Vagina (tissue), 2 donors: ENCODE results near the gene RAPGEFL1.

ENCODE experiments used
- CTCF ChIP-seq, 3 experiments: fragments of 450-650 bp in 2 of 3; fragments of 200-600 bp in 1 of 3; sonication (generic) in 1 of 3; IDR thresholded peaks; one replicate each; pipeline ENCODE4 v1.5.1; 2017 to 2019; ENCODE audit warnings: antibody characterized with exemption in 3 of 3, mild to moderate bottlenecking in 2 of 3, moderate library complexity in 2 of 3
- POLR2A ChIP-seq, 2 donors: fragments of 450-650 bp; IDR thresholded peaks; one replicate each; pipeline ENCODE4 v1.6.1; 2017; ENCODE audit warnings: antibody characterized with exemption in 2 of 2, mild to moderate bottlenecking in 2 of 2, moderate library complexity in 2 of 2
- POLR2AphosphoS5 ChIP-seq, 2 donors: sonication (generic); formaldehyde crosslinking; IDR thresholded peaks; one replicate each; pipeline ENCODE4 v1.9.0; 2017; ENCODE audit warnings: antibody characterized with exemption in 2 of 2, mild to moderate bottlenecking in 2 of 2, low read depth in 1 of 2; ENCODE audit not compliant: insufficient read depth in 1 of 2

- TF ChIP-seq CTCF (IDR thresholded peaks at IDR 0.05) (no peak), POLR2AphosphoS5 (IDR thresholded peaks at IDR 0.05; ENCODE audit: insufficient read depth in 1 of 2, low read depth in 1 of 2) (no peak), POLR2A (IDR thresholded peaks at IDR 0.05) (no peak)
These were observed 53.4 kb downstream of the RAPGEFL1 start for GRCh38 chr17:40230670-40231069.
